Stimulated activated CD8-positive, alpha-beta memory T cell treated with anti-CD3 and anti-CD28 coated beads, Interleukin-12 subunit alpha, Interleukin-12 subunit beta, amount 100 ng/mL, for 4 hours (primary cell): Measurements from ENCODE around the gene SLC38A10.

Experiments
- DNase-seq: peaks from one replicate; pipeline ENCODE4 v3.0.0-alpha.2; 2020; ENCODE audit warnings: low read depth

SLC38A10 gene

DNA sequence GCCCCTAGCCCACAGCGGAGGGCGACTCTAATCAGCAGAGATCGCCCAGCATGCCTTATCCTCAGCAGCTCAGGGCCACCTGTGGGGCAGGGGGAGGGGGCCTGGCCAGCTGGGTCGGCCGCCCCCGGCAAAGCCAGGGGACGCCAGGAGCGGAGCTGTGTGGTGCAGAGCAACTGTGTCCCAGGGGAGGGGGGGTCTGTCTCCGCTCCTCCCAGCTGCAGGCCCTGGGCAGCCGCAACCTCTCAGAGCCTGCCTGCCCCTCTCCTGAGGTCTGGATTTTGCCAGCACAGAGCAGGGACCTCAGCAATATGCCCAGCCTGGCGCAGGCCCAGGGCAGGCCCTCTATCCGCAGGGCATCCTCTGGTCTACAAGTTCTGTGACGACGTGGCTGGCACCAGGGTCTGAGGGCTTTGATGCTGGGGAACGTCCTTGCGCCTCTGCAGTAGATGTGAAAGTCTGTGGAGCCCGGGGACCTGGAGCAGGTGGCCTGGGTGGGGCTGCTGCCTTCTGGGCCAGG, 36.5 kb upstream of the SLC38A10 start:
- DNase-seq = no peak

DNA sequence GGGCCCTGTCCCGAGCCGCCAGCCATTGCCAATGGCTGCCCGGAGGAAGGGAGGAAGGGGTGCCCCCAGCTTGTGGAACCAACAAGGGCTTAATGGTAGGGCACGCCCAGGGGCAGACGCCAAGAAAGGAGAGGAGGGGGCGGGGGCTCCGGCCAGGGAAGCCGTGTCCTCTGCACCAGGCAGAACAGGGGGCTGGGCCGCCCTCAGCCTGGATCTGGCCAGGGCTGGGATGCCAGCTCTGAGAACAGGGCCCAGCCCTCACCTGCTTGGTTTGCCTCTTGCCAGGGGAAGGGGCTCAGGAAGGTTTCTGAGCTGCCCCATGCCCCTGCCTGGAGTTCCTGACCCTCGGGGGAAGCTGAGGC, 35.8 kb upstream of the SLC38A10 start:
- DNase-seq = no peak

DNA sequence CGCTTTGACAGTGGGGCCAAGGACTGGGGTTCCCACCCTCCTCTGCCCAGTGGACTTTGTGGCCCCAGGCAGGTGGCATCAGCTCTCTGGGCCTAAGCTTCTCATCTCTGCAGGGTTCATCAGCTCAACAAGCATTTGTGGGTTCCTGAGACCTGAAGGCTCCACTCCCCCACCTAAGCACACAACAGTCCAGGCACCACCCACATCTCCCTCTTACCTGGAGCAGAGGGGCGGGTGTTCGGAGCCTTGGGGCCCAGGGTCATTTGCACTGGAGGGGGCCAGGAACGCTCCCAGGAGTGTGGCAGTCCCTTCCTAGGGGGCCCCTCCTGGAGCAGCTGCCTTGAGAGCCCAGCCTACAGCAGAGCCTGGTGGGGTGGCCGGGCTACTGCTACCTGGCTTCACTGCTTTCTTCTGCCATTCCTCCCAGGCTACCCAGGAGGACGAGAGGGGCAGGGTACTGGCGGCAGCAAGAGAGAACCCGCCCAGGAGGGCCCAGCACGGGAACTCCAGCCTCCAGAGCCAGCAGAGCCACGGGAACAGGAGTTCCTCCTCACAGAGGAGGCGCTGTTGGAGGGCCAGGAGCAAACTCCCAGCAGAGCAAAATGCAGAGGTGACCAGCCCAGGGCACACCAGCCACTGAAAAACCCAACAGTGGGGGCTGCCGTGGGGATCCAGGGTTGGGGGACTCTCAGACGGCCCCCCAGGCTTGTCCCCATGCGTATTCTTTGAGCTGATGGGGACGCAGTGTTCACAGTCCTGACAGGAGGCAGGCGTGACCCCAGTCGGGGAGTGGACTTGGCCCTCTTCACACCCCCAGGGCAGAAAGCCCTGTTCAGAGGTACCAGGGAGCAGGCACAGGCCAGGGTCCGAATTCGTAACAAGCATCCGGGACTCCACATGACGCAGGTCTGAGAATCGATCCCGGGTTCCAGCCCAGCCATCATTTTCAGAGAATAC, 35.1 kb upstream of the SLC38A10 start:
- no peak for DNase-seq

GRCh38 chr17:81328978-81329926, 34.1 kb upstream of the SLC38A10 start:
- no peak for DNase-seq

- no peak for DNase-seq
Observed at GRCh38 chr17:81328489-81328888, 33.4 kb upstream of the SLC38A10 start.

GRCh38 chr17:81325714-81326358, 30.7 kb upstream of the SLC38A10 start:
- DNase-seq = no peak

- no peak for DNase-seq
Observed at GRCh38 chr17:81324851-81325713, 30.0 kb upstream of the SLC38A10 start.

DNA sequence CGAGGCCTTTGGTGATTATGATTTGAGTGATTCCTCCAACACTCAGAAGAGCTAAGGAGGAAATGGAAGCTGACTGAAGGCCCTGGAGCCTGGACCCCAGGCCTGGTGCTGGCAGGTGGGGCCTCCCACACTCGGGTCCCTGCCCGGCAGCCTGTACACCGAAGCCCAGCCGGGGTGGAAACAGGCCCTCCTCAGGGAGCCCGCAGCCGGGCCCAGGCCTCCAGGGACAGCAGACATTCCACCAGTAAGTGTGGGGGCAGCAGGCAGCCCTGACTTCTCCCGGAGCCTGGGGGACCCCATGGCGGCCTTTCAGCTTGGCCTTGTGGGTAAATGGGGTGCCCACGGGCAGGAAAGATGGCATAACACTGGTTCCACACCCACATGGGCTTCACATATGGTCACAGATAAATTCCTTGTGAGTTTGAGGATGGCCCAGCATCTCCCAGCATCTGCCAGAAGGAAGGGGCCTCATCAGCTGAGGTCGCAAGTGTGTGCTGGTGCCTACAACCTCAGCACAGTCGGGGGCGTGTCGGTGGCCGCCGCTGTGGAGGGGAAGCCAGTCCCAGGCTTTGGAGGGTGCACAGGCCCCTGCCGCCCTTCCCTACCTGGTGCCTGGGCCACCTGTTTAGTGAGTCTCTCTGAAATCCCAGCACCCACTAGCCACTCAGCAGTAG, 29.2 kb upstream of the SLC38A10 start:
- no peak for DNase-seq

DNA sequence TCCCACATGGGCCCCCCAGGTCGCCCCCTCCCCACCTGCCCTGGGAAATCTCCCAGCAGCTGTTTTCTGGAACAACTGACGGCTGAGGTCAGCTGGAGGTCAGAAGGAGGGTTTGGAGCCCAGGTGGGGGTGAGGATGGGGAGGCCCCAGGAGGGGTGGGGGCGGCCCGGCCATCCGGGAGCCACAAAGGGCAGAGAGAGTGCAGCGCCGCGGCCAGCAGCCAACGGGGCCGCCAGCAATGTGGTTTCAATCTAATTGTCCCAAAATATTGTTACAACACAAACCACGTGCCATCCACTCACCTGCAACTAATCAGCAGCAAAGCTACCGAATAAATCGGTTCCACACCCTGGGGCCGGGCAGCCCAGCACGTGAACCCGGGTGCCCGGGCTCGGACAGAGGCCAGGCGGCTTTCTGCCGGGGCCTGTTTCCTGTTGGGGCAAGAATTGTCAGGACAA, 28.3 kb upstream of the SLC38A10 start:
- no peak for DNase-seq

- no peak for DNase-seq
Observed at GRCh38 chr17:81323083-81323369, 27.9 kb upstream of the SLC38A10 start.

DNA sequence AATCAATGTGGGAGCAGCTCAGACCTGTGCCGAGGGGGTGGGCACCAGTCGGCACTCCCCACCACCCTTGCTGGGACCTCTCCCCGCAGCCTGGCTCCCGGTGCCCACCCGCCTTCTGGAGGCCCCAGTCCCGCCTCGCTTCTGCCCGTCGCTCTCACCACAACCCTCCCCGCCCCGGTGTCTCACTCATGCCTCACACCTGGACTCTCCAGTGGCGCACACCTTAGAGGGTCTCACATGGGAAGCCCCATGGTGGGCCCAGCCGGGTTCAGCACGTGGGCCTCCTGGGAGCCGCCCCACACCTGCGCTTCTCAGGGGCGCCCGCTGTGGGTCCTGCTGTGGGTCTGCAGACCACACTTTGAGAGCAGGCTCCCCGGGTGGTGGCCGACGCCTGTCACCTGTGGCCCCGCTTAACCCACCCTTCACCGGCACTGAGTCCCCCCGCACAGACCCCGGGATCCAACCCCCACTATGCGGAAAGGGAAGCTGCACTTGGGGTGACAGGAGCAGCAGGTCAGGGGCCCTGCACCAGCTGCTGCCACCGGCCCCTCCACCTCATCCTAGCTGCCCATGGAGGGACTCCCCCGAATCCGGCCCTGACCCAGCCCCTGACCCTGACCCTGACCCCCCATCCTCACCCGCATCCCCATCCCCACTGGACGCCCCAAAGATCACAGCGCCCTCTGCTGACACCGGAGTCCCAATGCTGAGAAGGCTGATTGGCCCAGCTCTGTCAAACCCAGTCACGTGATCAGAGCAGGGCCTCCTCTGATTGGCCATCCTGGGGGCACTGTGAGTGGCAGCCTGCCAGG, 27.4 kb upstream of the SLC38A10 start:
- no peak for DNase-seq

GRCh38 chr17:81317961-81318605, 23.0 kb upstream of the SLC38A10 start:
- no peak for DNase-seq

DNA sequence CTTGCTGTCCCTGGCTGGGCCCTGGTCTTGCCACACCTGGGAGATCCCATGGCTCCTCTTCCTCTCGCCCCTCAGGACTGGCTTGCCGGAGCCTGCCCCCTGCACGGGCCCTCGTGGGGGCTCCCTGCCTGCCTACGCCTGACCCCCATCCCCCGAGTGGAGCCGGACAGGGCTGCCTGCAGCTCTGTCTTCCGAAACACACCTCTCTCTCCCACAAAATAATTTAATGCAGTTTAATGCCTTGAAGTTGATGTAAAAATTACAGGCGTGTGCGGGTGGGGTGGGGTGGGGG, 22.4 kb upstream of the SLC38A10 start:
- DNase-seq = no peak

GRCh38 chr17:81315885-81316391, 20.8 kb upstream of the SLC38A10 start:
- no peak for DNase-seq

GRCh38 chr17:81315129-81315884, 20.2 kb upstream of the SLC38A10 start:
- no peak for DNase-seq

DNA sequence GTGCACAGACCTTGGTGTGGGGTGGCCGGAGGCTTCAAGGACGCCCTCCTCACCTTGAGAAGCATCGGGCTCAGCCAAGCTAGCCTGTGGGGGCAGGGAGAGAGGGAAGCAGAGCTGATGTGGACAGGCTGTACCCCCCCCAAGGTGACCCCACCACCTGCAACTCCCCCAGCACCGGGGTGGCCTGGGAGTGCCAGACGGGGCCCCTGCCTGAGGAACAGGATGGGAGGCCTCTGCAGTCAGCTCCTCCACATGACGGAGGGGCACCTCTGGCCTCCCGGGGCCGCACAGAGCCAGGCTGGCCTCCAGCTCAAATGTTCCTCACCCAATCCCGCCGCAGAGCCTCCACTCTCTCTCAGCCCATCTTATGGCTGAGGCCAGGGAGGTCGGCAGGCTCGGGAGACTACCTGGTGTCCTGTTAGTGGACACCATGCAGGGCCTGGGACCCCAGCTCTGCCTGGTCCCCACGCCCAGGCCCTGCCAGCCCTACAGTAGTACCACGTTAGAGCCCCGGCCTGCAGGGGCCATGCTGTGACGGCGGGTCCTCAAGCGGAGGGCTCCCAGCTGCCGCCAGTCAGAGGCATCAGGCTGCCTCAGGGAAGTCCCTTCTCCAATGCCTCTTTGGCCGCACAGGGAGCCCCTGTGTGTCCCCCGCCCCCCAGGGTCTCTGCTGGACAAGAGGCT, 19.4 kb upstream of the SLC38A10 start:
- no peak for DNase-seq

DNA sequence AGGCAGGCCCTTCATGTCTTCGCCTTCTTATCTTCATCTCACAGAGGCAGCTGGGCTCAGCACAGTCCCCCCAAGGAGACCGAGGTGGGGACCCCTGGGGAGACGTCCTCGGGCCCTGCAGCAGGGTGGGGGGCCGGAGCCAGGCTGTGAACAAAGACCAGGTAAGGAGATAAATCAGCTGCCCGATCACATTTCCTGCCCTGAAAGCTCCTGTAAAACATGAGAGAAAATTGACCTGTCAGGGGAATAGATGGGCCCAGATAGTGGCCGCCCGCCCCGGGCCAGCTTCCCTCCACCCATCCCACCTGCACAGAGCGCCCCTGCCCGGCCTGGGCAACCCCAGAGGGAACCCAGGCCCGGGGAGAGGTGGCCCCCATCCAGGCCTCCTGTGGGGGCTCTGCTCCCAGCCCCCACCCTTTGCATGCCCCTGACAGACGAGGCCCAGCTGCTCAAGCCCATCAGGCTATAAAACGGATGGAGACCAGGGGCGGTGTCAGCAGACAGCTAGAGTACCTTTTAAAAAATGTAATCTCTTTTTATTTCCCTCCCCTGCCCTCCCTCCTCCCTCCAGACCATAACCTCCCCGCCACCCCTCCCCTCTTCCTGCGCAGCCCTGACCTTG, 18.8 kb upstream of the SLC38A10 start:
- no peak for DNase-seq
